NCI-H2107 (cell line): ENCODE data around the gene CD59.
"Not testable (repeated sequence)": the region's sequence is repeated elsewhere in the genome, so short reads cannot be mapped to it uniquely, and the experiment has no call there.

ENCODE experiments used
- DNase-seq: peaks from one replicate; lab custom pipeline; 2025; lab: John Stamatoyannopoulos, UW

CD59 gene

GRCh38 chr11:33742249-33742851 is 6.1 kb upstream of the CD59 start:
- DNase-seq = no peak

DNA sequence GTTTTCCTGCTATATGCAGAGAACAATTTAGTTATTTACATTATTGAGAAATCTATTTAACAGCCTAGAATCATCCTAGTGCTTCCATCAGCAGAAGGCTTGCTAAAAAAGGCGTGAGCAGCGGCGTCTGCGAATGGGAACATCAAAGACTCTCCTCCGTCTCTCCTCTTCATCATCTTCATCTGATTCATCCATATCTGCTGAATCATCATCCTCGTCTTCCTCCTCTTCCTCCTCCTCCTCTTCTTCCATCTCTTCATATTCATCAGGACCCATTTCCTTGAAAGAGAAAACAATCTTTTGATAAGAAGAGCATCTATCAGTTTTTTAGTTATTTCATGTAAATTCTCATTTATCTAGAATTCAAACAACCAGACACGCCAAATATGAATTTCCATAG is 5.6 kb upstream of the CD59 start:
- no peak for DNase-seq

- no peak for DNase-seq
These were observed 1.2 kb upstream of the CD59 start for GRCh38 chr11:33737362-33737821.

GRCh38 chr11:33735271-33736147 is 714 bp downstream of the CD59 start:
- no peak for DNase-seq

- DNase-seq = no peak
These were observed 1.6 kb downstream of the CD59 start for GRCh38 chr11:33734441-33735270.

- DNase-seq = no peak
These were observed 2.2 kb downstream of the CD59 start for GRCh38 chr11:33733980-33734379.

- no peak for DNase-seq
These were observed 4.3 kb downstream of the CD59 start for GRCh38 chr11:33731723-33732531.

GRCh38 chr11:33730716-33731115 is 5.5 kb downstream of the CD59 start:
- no peak for DNase-seq

- DNase-seq = not testable (repeated sequence)
These were observed 7.1 kb downstream of the CD59 start for GRCh38 chr11:33729072-33729664.

GRCh38 chr11:33727539-33727938 is 8.7 kb downstream of the CD59 start:
- not testable (repeated sequence) for DNase-seq

DNA sequence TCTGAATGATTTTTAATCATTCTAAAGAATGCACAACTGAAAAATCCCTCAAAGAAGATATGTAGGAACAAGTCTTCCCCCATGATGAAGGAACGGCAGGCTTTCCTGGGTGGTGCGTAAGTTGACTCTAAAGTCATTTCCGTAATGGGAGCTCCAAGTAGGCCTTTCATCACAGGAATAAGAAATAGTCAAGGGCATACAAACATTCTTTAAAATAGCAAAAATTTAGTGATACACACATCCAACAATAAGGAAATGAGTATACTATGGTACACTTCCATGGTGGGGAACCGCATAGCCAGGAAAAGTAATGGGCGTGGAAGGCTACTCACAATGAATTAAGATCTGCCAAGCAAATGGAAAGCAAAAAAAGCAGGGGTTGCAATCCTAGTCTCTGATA is 10.7 kb downstream of the CD59 start:
- no peak for DNase-seq

GRCh38 chr11:33724644-33725035 is 11.6 kb downstream of the CD59 start:
- DNase-seq = no peak

DNA sequence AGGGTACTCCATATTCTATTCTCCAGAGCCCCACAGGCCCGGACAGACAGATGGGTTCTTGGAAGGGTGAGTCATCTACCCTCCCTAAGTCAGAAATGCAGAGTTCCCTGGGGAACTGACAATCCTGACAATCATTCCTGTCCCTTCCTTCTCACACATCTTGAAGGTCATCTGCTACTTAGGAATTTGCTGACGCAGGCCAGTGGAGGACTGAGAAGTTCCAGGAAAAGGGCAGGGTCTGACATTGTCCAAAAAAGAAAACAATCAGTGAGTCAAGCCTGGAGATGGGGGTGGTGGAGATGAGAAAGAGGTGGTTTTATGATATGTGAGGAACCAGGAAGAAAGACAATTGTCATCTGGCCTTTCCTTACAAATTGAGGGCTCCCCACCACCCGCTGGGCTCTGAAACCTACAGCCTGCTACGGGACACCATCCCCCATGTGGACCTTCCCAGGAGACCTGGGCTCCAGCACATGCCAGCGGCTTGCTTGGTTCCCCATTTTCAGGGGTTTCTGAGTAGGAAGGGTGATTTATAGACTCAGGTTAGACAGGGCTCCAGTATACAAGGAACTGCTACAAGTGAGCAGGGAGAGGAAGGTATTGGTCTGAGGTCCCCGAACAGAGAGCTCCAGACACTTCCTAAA is 12.9 kb downstream of the CD59 start:
- no peak for DNase-seq

GRCh38 chr11:33722590-33723234 is 13.5 kb downstream of the CD59 start:
- no peak for DNase-seq

GRCh38 chr11:33721984-33722383 is 14.2 kb downstream of the CD59 start:
- no peak for DNase-seq

DNA sequence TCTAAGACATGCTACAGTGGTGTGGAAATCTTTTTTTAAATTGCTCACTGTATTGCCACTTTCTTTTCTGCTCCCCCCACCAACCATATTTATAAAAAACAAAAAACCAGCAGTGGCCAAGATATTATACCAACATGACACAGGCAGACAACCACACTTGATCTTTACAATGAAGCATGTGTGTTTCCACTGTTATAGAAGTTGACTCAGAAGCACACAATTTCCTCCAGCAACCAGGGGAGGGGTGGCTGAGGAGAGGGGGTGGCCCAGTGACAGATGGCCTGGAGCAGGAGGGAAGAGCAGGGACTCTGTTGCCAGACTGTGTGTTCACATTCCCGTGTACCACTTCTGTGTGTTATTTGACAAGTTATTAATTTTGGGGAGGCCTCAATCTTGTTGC is 14.8 kb downstream of the CD59 start:
- DNase-seq = no peak

GRCh38 chr11:33719587-33719986 is 16.6 kb downstream of the CD59 start:
- no peak for DNase-seq

GRCh38 chr11:33718440-33718839 is 17.8 kb downstream of the CD59 start:
- DNase-seq = no peak

DNA sequence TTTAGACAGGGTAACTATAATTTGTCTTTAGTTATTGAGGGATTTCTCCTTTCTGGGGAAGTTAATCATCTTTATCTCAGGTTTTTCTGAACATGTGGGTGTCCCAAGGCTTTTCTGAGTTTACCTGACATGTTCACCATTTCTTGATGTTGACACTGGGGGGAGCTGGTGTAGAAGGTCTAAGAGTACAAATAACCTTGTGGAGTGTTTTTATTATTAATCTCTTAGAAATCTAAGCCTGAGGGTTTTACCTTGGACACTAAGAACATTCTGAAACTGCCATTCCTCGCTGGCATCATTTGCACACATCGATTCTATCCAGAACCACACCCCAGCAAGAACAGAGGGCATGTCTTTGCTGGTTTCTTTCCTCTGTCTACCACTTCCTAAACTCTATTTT is 20.0 kb downstream of the CD59 start:
- no peak for DNase-seq

GRCh38 chr11:33713856-33714398 is 22.3 kb downstream of the CD59 start:
- no peak for DNase-seq
